NCI-H1417 (cell line): ENCODE data around the gene CYP2D6.
A peak's percentile ranks its signal among the peaks of the same experiment; 100 is the strongest.
"Not testable (repeated sequence)": the region's sequence is repeated elsewhere in the genome, so short reads cannot be mapped to it uniquely, and the experiment has no call there.

Source experiments
- DNase-seq, 3 experiments: peaks; one replicate each; lab custom pipeline; 2025; lab: John Stamatoyannopoulos, UW

Gene CYP2D6

DNA sequence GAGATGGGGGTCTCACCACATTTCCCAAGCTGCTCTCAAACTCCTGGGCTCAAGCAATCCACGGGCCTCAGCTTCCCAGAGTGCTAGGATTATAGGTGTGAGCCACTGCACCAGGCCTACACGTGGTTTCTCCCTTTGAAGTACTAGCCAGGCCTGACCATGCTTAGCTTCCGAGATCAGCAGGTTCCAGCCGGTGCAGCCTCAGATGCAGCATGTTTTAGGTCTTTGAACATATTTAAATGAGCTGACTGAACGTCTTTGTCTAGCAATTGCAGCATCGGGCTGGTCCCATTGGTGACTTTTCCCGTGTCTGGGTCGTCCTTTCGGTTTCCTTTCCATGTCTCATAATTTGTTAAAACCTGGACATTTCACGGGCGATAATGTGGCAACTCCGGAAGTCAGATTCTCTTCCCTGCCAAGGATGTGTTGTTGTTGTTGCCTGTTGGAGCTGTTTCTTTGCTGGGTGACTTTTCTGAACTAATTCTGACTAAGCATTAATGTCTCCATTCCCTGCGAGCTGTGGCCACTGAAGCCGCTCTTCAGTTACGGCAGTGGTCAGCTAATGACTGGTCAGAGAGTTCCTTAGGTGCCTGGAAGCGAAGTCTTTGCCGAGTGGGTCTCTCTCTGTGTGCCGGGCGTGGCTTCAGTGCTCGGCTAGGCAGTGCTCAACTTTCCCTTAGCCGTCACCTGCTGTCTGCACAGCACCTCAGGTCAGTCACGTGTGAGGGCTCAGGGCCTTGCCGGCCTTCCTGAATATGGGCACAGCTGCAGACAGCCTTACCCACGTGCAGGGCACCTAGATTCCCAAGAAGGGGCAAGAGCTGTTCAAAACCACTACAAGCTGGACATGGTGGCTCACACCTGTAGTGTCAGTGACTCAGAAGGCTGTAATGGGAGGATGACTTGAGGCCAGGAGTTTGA lies 3.8 kb upstream of the CYP2D6 start:
- no peak for DNase-seq

DNA sequence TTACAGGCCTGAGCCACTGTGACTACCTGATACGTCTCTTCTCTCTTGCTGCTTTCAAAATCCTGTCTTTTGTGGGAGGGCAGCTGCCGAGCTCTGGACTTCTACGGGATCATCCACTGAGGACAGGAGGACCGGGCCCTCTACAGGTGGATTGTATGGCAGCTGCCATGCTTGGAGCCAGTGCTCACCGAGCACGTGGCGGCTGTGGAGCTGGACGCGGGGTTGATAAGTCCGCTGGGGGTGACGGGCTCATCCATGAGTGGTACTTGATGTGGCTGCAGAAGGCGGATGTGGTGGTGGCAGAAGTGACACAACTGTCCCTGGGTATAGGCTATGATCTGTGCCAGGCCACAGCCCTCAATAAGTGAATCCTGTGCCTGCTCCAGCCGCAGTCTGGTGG lies 1.8 kb upstream of the CYP2D6 start:
- DNase-seq = no peak

GRCh38 chr22:42131562-42131961 lies 952 bp upstream of the CYP2D6 start:
- no peak for DNase-seq

- DNase-seq = not testable (repeated sequence)
Observed at GRCh38 chr22:42130182-42130581, 428 bp downstream of the CYP2D6 start.

GRCh38 chr22:42128776-42129694 lies 1.6 kb downstream of the CYP2D6 start:
- peak in 2 of 3 experiments; percentile 1 to 28 for DNase-seq

DNA sequence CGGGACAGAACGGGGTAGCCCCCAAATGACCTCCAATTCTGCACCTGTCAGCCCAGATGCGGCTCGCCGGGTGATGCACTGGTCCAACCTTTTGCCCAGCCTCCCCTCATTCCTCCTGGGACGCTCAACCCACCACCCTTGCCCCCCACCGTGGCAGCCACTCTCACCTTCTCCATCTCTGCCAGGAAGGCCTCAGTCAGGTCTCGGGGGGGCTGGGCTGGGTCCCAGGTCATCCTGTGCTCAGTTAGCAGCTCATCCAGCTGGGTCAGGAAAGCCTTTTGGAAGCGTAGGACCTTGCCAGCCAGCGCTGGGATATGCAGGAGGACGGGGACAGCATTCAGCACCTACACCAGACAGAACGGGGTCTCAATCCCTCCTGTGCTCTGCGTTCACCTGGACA lies 2.6 kb downstream of the CYP2D6 start:
- DNase-seq = not testable (repeated sequence)

DNA sequence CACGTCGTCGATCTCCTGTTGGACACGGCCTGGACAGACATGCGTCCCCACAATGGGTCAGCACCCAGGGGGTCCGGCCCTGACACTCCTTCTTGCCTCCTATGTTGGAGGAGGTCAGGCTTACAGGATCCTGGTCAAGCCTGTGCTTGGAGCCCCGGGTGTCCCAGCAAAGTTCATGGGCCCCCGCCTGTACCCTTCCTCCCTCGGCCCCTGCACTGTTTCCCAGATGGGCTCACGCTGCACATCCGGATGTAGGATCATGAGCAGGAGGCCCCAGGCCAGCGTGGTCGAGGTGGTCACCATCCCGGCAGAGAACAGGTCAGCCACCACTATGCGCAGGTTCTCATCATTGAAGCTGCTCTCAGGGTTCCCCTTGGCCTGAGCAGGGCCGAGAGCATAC lies 3.0 kb downstream of the CYP2D6 start:
- no peak for DNase-seq

DNA sequence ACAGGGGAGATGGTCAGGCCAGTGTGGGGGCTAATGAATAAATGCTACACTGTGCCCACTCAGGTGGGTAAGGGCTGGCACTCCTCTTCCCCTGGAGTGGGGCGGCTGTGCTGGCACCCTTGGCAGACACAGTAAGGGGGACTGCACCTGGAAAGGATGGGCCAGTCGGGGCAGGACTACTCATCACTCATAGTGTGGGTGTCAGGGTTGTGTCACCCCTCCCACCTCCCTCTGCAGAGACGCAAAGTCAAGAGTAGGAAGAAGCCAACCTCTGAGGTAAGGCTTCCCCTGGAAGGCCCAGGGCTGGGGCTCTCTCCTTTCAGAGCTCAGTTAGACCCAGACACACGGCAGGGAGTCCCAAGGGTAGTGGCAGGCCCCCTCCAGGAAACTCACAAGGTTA lies 7.1 kb downstream of the CYP2D6 start:
- DNase-seq = not testable (repeated sequence)

DNA sequence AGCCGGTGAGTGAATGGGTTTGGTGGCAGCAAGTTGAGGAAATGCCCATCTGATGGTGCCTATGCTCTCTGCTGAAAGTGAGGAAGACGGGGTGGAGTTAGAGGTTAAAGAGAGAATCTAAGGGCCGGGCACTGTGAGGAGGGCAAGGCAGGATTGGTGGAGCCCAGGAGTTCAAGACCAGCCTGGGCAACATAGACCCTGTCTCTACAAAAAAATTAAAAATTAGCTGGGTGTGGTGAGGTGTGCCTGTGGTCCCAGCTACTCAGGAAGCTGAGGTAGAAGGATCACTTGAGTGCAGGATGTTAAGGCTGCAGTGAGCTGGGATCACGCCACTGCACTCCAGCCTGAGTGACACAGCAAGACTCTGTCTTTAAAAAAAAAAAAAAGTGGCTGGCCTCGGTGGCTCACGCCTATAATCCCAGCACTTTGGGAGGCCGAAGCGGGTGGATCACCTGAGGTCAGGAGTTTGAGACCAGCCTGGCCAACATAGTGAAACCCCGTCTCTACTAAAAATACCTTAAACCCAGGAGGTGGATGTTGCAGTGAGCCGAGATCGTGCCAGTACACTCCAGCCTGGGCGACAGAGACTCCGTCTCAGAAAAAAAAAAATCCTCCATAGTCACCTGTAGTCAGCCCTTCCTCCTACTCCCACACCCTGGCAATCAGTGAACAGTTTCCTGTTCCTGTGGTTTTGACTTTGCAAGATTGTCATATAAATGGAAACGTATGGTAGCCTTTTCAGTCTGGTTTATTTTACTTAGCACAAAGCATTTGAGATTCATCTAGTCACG lies 10.2 kb downstream of the CYP2D6 start:
- not testable (repeated sequence) for DNase-seq

GRCh38 chr22:42116848-42117424 lies 13.7 kb downstream of the CYP2D6 start:
- no peak for DNase-seq

DNA sequence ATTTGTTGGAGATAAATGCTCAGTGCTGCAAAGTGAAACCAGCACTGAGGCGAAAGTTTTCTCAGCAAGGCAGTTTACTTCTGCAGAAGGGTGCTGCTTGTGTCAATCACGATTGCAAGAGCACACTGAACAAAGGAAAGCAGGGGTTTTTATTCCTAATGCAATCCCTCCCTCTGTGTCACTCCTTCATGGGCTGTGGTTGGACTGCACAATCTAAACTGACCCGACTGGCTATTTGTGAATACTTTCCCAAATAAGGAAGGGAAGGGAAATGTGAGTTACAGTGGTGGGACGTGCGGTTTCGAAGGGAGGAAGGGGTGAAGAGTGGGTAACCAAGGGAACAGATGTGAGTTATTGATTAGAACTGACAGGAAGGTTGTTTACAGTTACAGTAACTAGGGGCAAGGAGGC lies 15.2 kb downstream of the CYP2D6 start:
- not testable (repeated sequence) for DNase-seq

DNA sequence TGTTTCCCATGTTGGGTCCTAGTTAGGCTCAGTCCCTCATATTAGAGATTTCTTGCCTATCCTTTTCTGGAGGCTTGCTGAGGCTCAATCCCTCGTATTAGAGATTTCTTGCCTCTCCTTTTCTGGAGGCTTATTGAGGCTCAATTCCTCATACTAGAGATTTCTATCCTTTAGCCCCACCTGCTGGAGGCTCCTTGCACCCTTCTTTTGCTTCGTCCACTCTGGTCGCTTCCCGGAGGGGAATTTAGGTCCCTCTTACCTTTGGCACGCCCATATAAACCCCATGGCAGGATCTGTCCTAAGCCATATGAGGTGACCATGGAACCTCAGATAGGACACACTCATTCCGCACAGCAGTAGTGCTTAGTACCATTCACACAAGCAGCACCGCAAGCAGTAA lies 15.9 kb downstream of the CYP2D6 start:
- no peak for DNase-seq

GRCh38 chr22:42112793-42113192 lies 17.8 kb downstream of the CYP2D6 start:
- DNase-seq = peak in 2 of 3 experiments; percentile 5 to 34

- no peak for DNase-seq
Observed at GRCh38 chr22:42111798-42112197, 18.8 kb downstream of the CYP2D6 start.

DNA sequence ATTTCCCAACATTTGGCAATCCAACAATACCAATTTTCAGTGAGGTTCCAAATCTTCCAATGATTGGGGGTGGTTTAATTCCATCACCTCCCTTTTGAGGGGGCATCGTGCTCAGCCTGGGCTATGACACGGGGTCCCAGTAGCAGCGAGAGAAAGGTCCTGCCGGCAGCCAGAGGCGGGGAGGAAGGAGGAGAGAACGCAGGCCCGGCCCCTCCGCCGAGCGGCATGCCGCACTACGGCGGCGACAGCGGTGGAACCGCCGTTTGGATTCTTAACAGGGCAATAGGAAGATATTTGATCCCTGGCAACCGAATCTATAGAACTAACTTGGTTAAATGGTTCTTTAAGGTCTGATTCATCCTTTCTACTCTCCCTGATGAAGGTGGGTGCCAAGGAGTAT lies 21.8 kb downstream of the CYP2D6 start:
- no peak for DNase-seq

DNA sequence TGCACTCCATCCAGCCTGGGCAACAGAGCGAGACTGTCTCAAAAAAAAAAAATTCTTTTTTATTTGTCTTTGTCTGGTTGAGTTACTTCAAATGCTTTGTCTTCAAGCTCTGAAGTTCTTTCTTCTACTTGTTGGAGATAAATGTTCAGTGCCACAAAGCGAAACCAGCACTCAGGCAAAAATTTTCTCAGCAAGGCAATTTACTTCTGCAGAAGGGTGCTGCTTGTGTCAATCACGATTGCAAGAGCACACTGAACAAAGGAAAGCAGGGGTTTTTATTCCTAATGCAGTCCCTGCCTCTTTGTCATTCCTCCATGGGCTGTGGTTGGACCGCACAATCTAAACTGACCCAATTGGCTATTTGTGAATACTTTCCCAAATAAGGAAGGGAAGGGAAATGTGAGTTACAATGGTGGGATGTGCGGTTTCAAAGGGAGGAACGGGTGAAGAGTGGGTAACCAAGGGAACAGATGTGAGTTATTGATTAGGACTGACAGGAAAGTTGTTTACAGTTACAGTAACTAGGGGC lies 26.2 kb downstream of the CYP2D6 start:
- not testable (repeated sequence) for DNase-seq

GRCh38 chr22:42101199-42101598 lies 29.4 kb downstream of the CYP2D6 start:
- no peak for DNase-seq

DNA sequence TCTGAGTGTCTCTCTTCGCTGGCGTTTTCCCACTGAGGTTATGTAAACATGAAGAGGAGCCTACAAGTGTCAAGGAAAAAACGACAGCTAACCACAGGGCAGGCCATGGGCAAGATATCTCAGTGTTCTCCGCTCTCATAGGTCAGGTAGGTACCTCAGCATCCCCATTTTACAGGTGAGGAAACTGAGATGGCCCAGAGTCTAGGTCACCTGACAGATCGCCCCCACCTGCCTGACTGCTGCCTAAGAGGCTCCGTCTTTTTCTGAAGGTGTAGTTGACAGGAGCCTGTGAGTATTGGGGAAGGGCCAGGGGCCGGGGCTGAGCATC lies 39.2 kb downstream of the CYP2D6 start:
- DNase-seq = no peak

DNA sequence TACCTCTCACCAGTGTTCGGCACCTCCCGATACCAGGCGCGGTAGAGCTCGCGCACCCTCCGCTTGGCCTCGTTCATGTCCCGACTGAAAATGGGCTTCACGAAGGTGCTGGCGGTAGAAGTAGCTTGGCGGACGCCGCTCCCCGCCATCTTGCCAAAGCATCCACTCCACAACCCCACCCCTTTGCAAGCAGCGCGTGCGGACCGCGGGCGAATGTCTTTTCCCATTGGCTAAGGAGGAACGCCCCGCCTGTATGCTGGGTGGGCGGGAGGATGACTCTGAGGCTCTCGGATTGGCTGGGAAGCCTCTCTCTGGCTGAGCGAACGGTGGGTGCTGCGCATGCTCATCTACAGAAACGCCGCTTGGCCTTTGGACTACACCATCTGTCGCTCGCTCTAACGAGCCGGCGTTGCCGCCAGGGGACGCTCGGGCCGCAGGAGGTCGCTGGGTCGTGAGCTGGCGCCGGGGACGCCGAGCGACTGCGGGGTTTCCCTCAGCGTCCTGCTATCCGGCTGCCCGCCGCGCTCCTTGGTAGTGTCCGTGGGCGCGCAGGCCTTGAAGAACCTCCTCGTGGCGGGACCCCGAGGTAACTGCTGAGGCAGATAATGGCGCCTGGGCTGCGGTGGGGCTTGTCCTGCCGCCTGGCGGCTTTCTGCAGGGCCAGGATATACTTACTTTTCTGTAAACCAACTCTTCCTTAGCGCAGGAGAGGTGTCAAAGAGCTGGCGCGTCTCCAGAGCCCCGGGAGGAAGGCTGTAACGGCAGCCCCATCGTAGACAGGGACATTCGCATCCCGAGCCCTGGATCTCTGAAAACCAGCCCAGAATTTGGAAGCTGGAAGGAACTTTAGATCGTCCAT lies 39.8 kb downstream of the CYP2D6 start, which contains the start of gene NDUFA6:
NDUFA6 (minus strand) TSS at position 177 of the 859 bp plus-strand sequence; CDS start at position 149, 28 bp downstream.
- DNase-seq = peak; percentile 95 to 98 (median 96)

DNA sequence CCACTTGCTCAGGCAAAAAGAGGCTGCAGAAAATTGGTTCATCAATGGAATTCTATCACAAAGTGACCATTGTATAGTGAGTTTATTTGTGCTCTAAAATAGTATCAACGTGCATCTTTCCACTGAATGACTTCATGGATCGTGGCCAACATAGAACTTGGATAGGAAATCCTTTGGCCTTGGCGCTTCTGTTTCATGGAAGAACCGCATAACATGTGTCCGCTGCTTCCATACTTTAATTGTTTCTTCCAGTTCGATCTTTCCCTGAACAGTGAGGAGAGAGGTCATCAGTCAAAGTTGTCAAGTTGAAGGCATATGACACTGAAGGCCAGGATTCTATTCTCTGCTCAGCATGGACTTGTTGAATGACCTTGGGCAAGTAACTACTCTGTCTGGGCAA lies 44.6 kb downstream of the CYP2D6 start:
- no peak for DNase-seq
